Activated naive CD8-positive, alpha-beta T cell (primary cell): ENCODE measurements around the gene FOXL1.

Source experiments
- H3K27ac Mint-ChIP-seq: one replicate; pipeline ENCODE4 v1.8.0; 2021; ENCODE audit warnings: mixed read lengths
- H3K27me3 Mint-ChIP-seq: one replicate; pipeline ENCODE4 v1.8.0; 2021; ENCODE audit warnings: mixed read lengths
- H3K36me3 Mint-ChIP-seq: one replicate; pipeline ENCODE4 v1.8.0; 2021; ENCODE audit warnings: mixed read lengths
- H3K4me1 Mint-ChIP-seq: one replicate; pipeline ENCODE4 v1.8.0; 2021; ENCODE audit warnings: low read depth, mixed read lengths
- H3K4me3 Mint-ChIP-seq: one replicate; pipeline ENCODE4 v1.8.0; 2021; ENCODE audit warnings: mild to moderate bottlenecking, mixed read lengths
- H3K9me3 Mint-ChIP-seq: one replicate; pipeline ENCODE4 v1.8.0; 2021; ENCODE audit warnings: low read depth, mixed read lengths

Gene FOXL1

GRCh38 chr16:86611941-86612340 is 33.6 kb downstream of the FOXL1 start:
- H3K4me1 Mint-ChIP-seq: no peaks in the 10 kb centered on the region
- H3K4me3 Mint-ChIP-seq: no peak overlapping the region
- H3K36me3 Mint-ChIP-seq: no peaks in the 10 kb centered on the region
- no peak overlapping the region for H3K27ac Mint-ChIP-seq
- H3K9me3 Mint-ChIP-seq: no peaks in the 10 kb centered on the region
- peaks cover 12% of the 10 kb centered on the region for H3K27me3 Mint-ChIP-seq

GRCh38 chr16:86614699-86615098 is 36.4 kb downstream of the FOXL1 start:
- H3K4me3 Mint-ChIP-seq: no peak overlapping the region
- no peaks in the 10 kb centered on the region for H3K4me1 Mint-ChIP-seq
- H3K27me3 Mint-ChIP-seq: peaks cover 4% of the 10 kb centered on the region
- no peaks in the 10 kb centered on the region for H3K9me3 Mint-ChIP-seq
- no peak overlapping the region for H3K27ac Mint-ChIP-seq
- no peaks in the 10 kb centered on the region for H3K36me3 Mint-ChIP-seq

- H3K27ac Mint-ChIP-seq: no peak overlapping the region
- no peaks in the 10 kb centered on the region for H3K36me3 Mint-ChIP-seq
- peaks cover 4% of the 10 kb centered on the region for H3K27me3 Mint-ChIP-seq
- H3K9me3 Mint-ChIP-seq: no peaks in the 10 kb centered on the region
- H3K4me1 Mint-ChIP-seq: no peaks in the 10 kb centered on the region
- no peak overlapping the region for H3K4me3 Mint-ChIP-seq
Measured at GRCh38 chr16:86616906-86617305, 38.6 kb downstream of the FOXL1 start.

GRCh38 chr16:86618431-86619238 is 40.3 kb downstream of the FOXL1 start:
- H3K27me3 Mint-ChIP-seq: peaks cover 4% of the 10 kb centered on the region
- H3K36me3 Mint-ChIP-seq: no peaks in the 10 kb centered on the region
- H3K9me3 Mint-ChIP-seq: no peaks in the 10 kb centered on the region
- no peaks in the 10 kb centered on the region for H3K4me1 Mint-ChIP-seq
- H3K4me3 Mint-ChIP-seq: no peak overlapping the region
- no peak overlapping the region for H3K27ac Mint-ChIP-seq

GRCh38 chr16:86619239-86619794 is 41.0 kb downstream of the FOXL1 start:
- H3K36me3 Mint-ChIP-seq: no peaks in the 10 kb centered on the region

GRCh38 chr16:86620184-86620583 is 41.8 kb downstream of the FOXL1 start:
- H3K27ac Mint-ChIP-seq: no peak overlapping the region
- no peaks in the 10 kb centered on the region for H3K4me1 Mint-ChIP-seq
- H3K9me3 Mint-ChIP-seq: no peaks in the 10 kb centered on the region
- peaks cover 2% of the 10 kb centered on the region for H3K27me3 Mint-ChIP-seq
- H3K4me3 Mint-ChIP-seq: no peak overlapping the region
- H3K36me3 Mint-ChIP-seq: no peaks in the 10 kb centered on the region

More at GRCh38 chr16:86619239-86619794, 41.0 kb downstream of the FOXL1 start:
- no peaks in the 10 kb centered on the region for H3K4me1 Mint-ChIP-seq
- H3K27ac Mint-ChIP-seq: no peak overlapping the region
- H3K9me3 Mint-ChIP-seq: no peaks in the 10 kb centered on the region
- peaks cover 2% of the 10 kb centered on the region for H3K27me3 Mint-ChIP-seq
- H3K4me3 Mint-ChIP-seq: no peak overlapping the region

- no peak overlapping the region for H3K4me3 Mint-ChIP-seq
- H3K27me3 Mint-ChIP-seq: peaks cover 2% of the 10 kb centered on the region
- H3K27ac Mint-ChIP-seq: no peak overlapping the region
- no peaks in the 10 kb centered on the region for H3K9me3 Mint-ChIP-seq
- H3K4me1 Mint-ChIP-seq: no peaks in the 10 kb centered on the region
- no peaks in the 10 kb centered on the region for H3K36me3 Mint-ChIP-seq
Measured at GRCh38 chr16:86621966-86622365, 43.6 kb downstream of the FOXL1 start.

GRCh38 chr16:86622700-86623615 is 44.6 kb downstream of the FOXL1 start:
- H3K4me3 Mint-ChIP-seq: no peak overlapping the region
- H3K36me3 Mint-ChIP-seq: no peaks in the 10 kb centered on the region
- H3K27me3 Mint-ChIP-seq: peaks cover 2% of the 10 kb centered on the region
- H3K27ac Mint-ChIP-seq: no peak overlapping the region
- no peaks in the 10 kb centered on the region for H3K9me3 Mint-ChIP-seq
- no peaks in the 10 kb centered on the region for H3K4me1 Mint-ChIP-seq

GRCh38 chr16:86625029-86625428 is 46.7 kb downstream of the FOXL1 start:
- H3K36me3 Mint-ChIP-seq: no peaks in the 10 kb centered on the region
- no peaks in the 10 kb centered on the region for H3K4me1 Mint-ChIP-seq
- no peak overlapping the region for H3K4me3 Mint-ChIP-seq
- H3K9me3 Mint-ChIP-seq: no peaks in the 10 kb centered on the region
- H3K27ac Mint-ChIP-seq: no peak overlapping the region
- H3K27me3 Mint-ChIP-seq: peaks cover 2% of the 10 kb centered on the region

- Mint-ChIP-seq H3K27me3 (peaks cover 2% of the 10 kb centered on the region), H3K4me3 (no peak overlapping the region), H3K27ac (no peak overlapping the region), H3K4me1 (no peaks in the 10 kb centered on the region), H3K9me3 (no peaks in the 10 kb centered on the region), H3K36me3 (no peaks in the 10 kb centered on the region)
Measured at GRCh38 chr16:86625821-86626220, 47.5 kb downstream of the FOXL1 start.

GRCh38 chr16:86626284-86626683 is 47.9 kb downstream of the FOXL1 start:
- Mint-ChIP-seq H3K4me3 (no peak overlapping the region), H3K4me1 (no peaks in the 10 kb centered on the region), H3K27ac (no peak overlapping the region), H3K36me3 (no peaks in the 10 kb centered on the region), H3K9me3 (no peaks in the 10 kb centered on the region), H3K27me3 (peaks cover 2% of the 10 kb centered on the region)

GRCh38 chr16:86626966-86627365 is 48.6 kb downstream of the FOXL1 start:
- Mint-ChIP-seq H3K4me3 (no peak overlapping the region), H3K36me3 (no peaks in the 10 kb centered on the region), H3K27me3 (peaks cover 3% of the 10 kb centered on the region), H3K9me3 (no peaks in the 10 kb centered on the region), H3K4me1 (no peaks in the 10 kb centered on the region), H3K27ac (no peak overlapping the region)

- Mint-ChIP-seq H3K27me3 (peaks cover 3% of the 10 kb centered on the region), H3K9me3 (no peaks in the 10 kb centered on the region), H3K4me3 (no peak overlapping the region), H3K27ac (no peak overlapping the region), H3K4me1 (no peaks in the 10 kb centered on the region), H3K36me3 (no peaks in the 10 kb centered on the region)
Measured at GRCh38 chr16:86628614-86629013, 50.3 kb downstream of the FOXL1 start.

GRCh38 chr16:86630471-86630870 is 52.1 kb downstream of the FOXL1 start:
- Mint-ChIP-seq H3K27ac (no peak overlapping the region), H3K36me3 (no peaks in the 10 kb centered on the region), H3K27me3 (peaks cover 3% of the 10 kb centered on the region), H3K4me3 (no peak overlapping the region), H3K4me1 (no peaks in the 10 kb centered on the region), H3K9me3 (no peaks in the 10 kb centered on the region)

GRCh38 chr16:86631444-86631843 is 53.1 kb downstream of the FOXL1 start:
- H3K4me1 Mint-ChIP-seq: no peaks in the 10 kb centered on the region
- H3K27ac Mint-ChIP-seq: no peak overlapping the region
- H3K9me3 Mint-ChIP-seq: no peaks in the 10 kb centered on the region
- no peak overlapping the region for H3K4me3 Mint-ChIP-seq
- H3K36me3 Mint-ChIP-seq: no peaks in the 10 kb centered on the region
- peaks cover 3% of the 10 kb centered on the region for H3K27me3 Mint-ChIP-seq
